ACC112 (cell line): ENCODE data around the gene MSANTD3.
A peak's percentile ranks its signal among the peaks of the same experiment; 100 is the strongest.

ENCODE experiments used
- H2AFZ ChIP-seq: fragments of 200-600 bp; sonication (generic); one replicate; pipeline ENCODE4 v1.6.0; 2017; ENCODE audit warnings: antibody characterized with exemption, low read length; ENCODE audit not compliant: unreplicated experiment
- H3K27ac ChIP-seq: fragments of 200-600 bp; sonication (generic); 2 replicates; pipeline ENCODE4 v1.5.1; 2014; ENCODE audit warnings: low read depth, mild to moderate bottlenecking, antibody characterized with exemption, low read length, moderate library complexity
- H3K27me3 ChIP-seq: fragments of 200-600 bp; sonication (generic); 2 replicates; pipeline ENCODE4 v1.6.1; 2014; ENCODE audit warnings: mild to moderate bottlenecking, antibody characterized with exemption, low read length, moderate library complexity, mixed read lengths; ENCODE audit not compliant: insufficient read depth
- H3K36me3 ChIP-seq: fragments of 200-600 bp; sonication (generic); 2 replicates; pipeline ENCODE4 v1.6.1; 2016; ENCODE audit warnings: mild to moderate bottlenecking, antibody characterized with exemption, low read length, moderate library complexity, mixed read lengths; ENCODE audit not compliant: insufficient read depth
- H3K4me1 ChIP-seq: fragments of 200-600 bp; sonication (generic); one replicate; pipeline ENCODE4 v1.6.1; 2016; ENCODE audit warnings: low read length, mixed read lengths; ENCODE audit not compliant: insufficient read depth, unreplicated experiment, control insufficient read depth
- H3K4me3 ChIP-seq: fragments of 200-600 bp; sonication (generic); 2 replicates; pipeline ENCODE4 v1.5.1; 2014; ENCODE audit warnings: mild to moderate bottlenecking, low read depth, low read length
- H3K79me2 ChIP-seq: fragments of 200-600 bp; sonication (generic); one replicate; pipeline ENCODE4 v1.6.0; 2016; ENCODE audit warnings: low read length; ENCODE audit not compliant: control insufficient read depth, unreplicated experiment, insufficient read depth

MSANTD3 gene

GRCh38 chr9:100466171-100466828 lies 39.4 kb downstream of the MSANTD3 start:
- Histone ChIP-seq H3K27ac (no peak overlapping the region), H2AFZ (no peak overlapping the region), H3K4me1 (no peaks in the 10 kb centered on the region), H3K36me3 (no peaks in the 10 kb centered on the region), H3K4me3 (no peak overlapping the region), H3K27me3 (no peaks in the 10 kb centered on the region), H3K79me2 (no peaks in the 10 kb centered on the region)

DNA sequence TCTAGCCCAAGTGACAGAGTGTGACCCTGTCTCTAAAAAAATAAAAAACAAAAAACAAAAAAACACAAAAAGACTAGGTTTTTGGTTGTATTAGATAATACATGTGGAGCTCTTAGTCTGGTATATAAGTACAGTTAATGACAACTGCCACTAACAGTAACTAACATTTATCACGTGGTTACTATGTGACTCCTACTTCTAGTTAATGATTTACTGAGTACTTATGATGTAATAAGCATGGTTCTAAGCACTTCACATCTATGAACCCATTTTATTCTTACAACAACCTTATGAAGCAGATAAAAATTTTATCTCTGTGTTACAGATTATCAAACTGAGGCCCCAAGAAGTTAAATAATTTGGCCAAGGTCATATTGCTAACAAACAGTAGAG lies 39.9 kb downstream of the MSANTD3 start:
- Histone ChIP-seq H2AFZ (no peak overlapping the region), H3K79me2 (no peaks in the 10 kb centered on the region), H3K27ac (no peak overlapping the region), H3K27me3 (no peaks in the 10 kb centered on the region), H3K4me1 (no peaks in the 10 kb centered on the region), H3K36me3 (no peaks in the 10 kb centered on the region), H3K4me3 (no peak overlapping the region)

- no peaks in the 10 kb centered on the region for H3K4me1 ChIP-seq
- H3K27ac ChIP-seq = no peak overlapping the region
- H3K27me3 ChIP-seq = no peaks in the 10 kb centered on the region
- no peaks in the 10 kb centered on the region for H3K79me2 ChIP-seq
- no peak overlapping the region for H3K4me3 ChIP-seq
- H2AFZ ChIP-seq = no peak overlapping the region
- H3K36me3 ChIP-seq = no peaks in the 10 kb centered on the region
Observed at GRCh38 chr9:100468041-100468440, 41.1 kb downstream of the MSANTD3 start.

DNA sequence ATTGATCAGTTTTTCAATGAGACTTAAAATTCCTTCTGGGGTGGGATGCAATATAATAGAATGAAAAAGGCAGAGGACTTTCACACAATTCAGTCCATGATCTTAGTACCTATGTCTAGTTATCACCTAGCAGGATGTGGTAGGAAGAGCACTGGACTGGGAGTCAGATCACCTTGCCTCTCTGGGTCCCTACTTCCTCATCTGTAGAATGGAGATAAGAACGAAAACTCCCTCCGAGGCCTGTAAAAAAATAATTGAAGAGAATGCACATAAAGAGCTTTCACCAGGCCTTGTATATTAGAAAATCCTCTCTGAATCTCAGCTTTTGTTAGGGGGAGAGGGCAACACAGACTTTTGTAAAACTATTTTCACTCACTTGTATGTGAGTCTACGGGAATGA lies 45.3 kb downstream of the MSANTD3 start:
- Histone ChIP-seq H3K27me3 (no peaks in the 10 kb centered on the region), H3K79me2 (no peaks in the 10 kb centered on the region), H3K36me3 (no peaks in the 10 kb centered on the region), H3K27ac (no peak overlapping the region), H3K4me3 (peak overlapping the region; percentile 87; the same call in 1 of the 2 replicates), H3K4me1 (no peaks in the 10 kb centered on the region), H2AFZ (no peak overlapping the region)

- H2AFZ ChIP-seq = peak within 1 kb of the TSS; percentile 77
- peak within 1 kb of the TSS; percentile 87 for H3K4me3 ChIP-seq
- H3K27ac ChIP-seq = no peak within 1 kb of the TSS
- H3K27me3 ChIP-seq = no peaks in the 10 kb centered on the region
- H3K36me3 ChIP-seq = no peaks in the 10 kb centered on the region
- H3K4me1 ChIP-seq = no peaks in the 10 kb centered on the region
- H3K79me2 ChIP-seq = no peaks in the 10 kb centered on the region
Observed at GRCh38 chr9:100472788-100473275, 45.9 kb downstream of the MSANTD3 start, which contains the start of gene TMEFF1. TMEFF1 (plus strand) TSS chr9:100473149; CDS start chr9:100473545, 396 bp downstream.

DNA sequence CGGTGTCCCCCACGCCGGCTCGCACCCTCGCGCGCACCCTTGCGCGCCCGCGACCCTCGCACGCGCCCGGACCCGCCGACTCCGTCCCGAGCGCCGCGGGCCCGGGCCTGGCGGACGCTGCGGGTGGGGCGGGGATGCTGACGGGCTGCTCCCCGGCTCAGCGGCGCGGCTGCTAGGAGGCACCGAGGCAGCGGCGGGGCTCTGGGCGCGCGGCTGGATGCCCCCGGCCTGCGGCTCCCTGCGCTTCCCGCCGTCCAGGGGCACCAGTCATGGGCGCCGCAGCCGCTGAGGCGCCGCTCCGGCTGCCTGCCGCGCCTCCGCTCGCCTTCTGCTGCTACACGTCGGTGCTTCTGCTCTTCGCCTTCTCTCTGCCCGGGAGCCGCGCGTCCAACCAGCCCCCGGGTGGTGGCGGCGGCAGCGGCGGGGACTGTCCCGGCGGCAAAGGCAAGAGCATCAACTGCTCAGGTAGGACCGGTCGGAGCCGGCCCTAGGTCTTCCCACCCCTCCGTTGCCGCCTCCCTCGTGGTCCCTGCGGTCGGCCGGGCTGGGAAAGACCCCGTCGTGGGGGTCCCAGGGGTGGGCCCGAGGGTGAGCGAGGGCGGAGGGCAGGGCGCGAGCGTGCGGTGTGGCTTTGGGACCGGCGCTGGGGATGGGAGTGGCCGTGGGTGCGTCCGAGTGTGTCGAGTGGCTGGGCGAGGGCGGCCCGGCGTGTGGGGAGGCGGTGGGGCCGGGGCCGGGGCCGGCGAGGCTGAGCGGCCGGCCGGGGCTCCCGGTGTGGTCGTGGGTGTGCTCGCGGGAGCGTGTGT lies 46.5 kb downstream of the MSANTD3 start:
- H3K27ac ChIP-seq = no peak overlapping the region
- no peaks in the 10 kb centered on the region for H3K79me2 ChIP-seq
- no peaks in the 10 kb centered on the region for H3K36me3 ChIP-seq
- peak overlapping the region; percentile 77 for H2AFZ ChIP-seq
- peak overlapping the region; percentile 87 for H3K4me3 ChIP-seq
- H3K4me1 ChIP-seq = no peaks in the 10 kb centered on the region
- H3K27me3 ChIP-seq = no peaks in the 10 kb centered on the region

DNA sequence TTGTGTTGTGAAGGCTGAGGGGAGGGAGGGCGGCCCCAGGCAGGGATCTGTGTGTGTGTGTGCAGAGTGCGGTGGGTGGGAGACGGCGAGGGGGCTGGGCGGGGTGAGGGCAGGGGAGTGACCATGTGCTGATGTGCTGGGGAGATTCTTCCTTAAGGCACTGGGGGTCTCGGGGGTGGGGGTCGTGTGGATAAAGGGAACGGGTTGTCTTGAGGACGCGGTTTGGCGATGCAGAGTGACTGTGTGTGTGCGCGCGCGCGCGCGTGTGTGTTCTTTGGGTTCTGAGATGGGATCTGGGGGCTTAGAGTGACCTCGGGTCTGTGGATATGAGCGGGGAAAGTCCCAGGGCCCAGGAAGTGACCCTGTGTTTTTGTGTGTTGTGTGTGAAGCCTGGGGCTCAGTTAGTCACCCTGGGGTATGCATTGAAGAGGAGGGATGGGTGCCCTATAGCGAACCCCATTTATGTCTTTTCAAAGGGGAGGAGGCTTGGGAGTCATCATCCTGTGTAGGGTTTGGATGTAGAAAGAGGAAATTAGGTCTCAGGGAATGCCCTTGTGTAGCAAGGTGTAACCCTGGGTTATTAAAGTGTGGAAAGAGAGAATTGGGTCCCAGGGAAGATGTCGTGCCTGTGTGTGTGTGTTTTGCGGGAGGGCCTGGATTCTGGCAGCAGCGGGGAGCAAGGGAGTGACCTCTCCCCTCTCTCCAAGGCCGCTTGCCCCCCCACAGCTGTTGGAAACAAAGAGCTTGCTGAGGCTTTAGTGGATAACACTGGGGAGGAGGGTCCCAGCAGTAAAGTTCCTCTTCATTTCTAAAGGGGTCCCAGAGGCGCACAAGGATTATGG lies 47.4 kb downstream of the MSANTD3 start:
- H3K79me2 ChIP-seq = no peaks in the 10 kb centered on the region
- no peaks in the 10 kb centered on the region for H3K27me3 ChIP-seq
- H3K4me3 ChIP-seq = peak overlapping the region; percentile 87
- H2AFZ ChIP-seq = peak overlapping the region; percentile 77
- H3K4me1 ChIP-seq = no peaks in the 10 kb centered on the region
- H3K27ac ChIP-seq = no peak overlapping the region
- H3K36me3 ChIP-seq = no peaks in the 10 kb centered on the region

GRCh38 chr9:100474924-100475276 lies 48.0 kb downstream of the MSANTD3 start:
- Histone ChIP-seq H3K36me3 (no peaks in the 10 kb centered on the region), H3K27ac (no peak overlapping the region), H3K4me1 (no peaks in the 10 kb centered on the region), H3K4me3 (no peak overlapping the region), H2AFZ (no peak overlapping the region), H3K79me2 (no peaks in the 10 kb centered on the region), H3K27me3 (no peaks in the 10 kb centered on the region)

GRCh38 chr9:100477241-100477640 lies 50.3 kb downstream of the MSANTD3 start:
- Histone ChIP-seq H3K27me3 (no peaks in the 10 kb centered on the region), H3K27ac (no peak overlapping the region), H3K4me1 (no peaks in the 10 kb centered on the region), H3K4me3 (no peak overlapping the region), H2AFZ (no peak overlapping the region), H3K79me2 (no peaks in the 10 kb centered on the region), H3K36me3 (no peaks in the 10 kb centered on the region)

GRCh38 chr9:100478192-100478591 lies 51.2 kb downstream of the MSANTD3 start:
- Histone ChIP-seq H3K4me1 (no peaks in the 10 kb centered on the region), H3K27ac (no peak overlapping the region), H3K4me3 (no peak overlapping the region), H3K36me3 (no peaks in the 10 kb centered on the region), H3K27me3 (no peaks in the 10 kb centered on the region), H3K79me2 (no peaks in the 10 kb centered on the region), H2AFZ (no peak overlapping the region)
